Measurements from ENCODE around the gene ARHGEF40.

DNA sequence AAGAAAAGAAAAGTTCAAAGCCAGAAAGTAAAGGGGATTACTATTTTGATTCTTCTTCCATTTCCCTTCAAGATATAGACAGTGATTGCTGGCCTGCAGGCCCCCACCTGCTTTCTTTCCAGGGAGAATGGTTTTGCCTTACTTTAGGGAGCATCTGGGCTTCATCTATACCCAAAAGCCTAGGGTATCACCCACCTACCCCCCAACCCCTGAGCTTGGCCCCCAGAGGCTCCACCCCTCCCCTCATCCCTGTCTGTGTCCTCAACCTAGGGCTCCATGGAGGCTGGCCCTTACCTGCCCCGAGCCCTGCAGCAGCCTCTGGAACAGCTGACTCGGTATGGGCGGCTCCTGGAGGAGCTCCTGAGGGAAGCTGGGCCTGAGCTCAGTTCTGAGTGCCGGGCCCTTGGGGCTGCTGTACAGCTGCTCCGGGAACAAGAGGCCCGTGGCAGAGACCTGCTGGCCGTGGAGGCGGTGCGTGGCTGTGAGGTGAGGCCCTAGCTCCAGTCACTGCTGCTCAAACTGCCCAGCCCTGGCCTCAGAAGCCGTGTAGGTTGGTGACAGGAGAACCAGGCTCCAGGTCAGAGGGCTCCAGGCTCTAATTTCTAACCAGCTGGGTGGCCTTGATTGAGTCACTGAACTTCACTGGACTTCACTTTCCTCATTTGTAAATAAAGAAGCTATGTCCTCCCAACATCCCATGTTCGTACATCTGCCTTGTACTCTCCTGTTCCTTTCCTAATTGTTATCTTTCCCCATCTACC lies 13.6 kb downstream of the ARHGEF40 start:
- TF ChIP-seq, protein P1, sequence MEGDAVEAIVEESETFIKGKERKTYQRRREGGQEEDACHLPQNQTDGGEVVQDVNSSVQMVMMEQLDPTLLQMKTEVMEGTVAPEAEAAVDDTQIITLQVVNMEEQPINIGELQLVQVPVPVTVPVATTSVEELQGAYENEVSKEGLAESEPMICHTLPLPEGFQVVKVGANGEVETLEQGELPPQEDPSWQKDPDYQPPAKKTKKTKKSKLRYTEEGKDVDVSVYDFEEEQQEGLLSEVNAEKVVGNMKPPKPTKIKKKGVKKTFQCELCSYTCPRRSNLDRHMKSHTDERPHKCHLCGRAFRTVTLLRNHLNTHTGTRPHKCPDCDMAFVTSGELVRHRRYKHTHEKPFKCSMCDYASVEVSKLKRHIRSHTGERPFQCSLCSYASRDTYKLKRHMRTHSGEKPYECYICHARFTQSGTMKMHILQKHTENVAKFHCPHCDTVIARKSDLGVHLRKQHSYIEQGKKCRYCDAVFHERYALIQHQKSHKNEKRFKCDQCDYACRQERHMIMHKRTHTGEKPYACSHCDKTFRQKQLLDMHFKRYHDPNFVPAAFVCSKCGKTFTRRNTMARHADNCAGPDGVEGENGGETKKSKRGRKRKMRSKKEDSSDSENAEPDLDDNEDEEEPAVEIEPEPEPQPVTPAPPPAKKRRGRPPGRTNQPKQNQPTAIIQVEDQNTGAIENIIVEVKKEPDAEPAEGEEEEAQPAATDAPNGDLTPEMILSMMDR (IDR thresholded peaks at IDR 0.05) = no peak
- TF ChIP-seq KAT7 (CRISPR knock-in tag; IDR thresholded peaks at IDR 0.05; ENCODE audit: borderline replicate concordance) (no peak), FOXJ3 (CRISPR knock-in tag; IDR thresholded peaks at IDR 0.05; ENCODE audit: borderline replicate concordance) (no peak), ZNF121 (CRISPR knock-in tag; IDR thresholded peaks at IDR 0.05) (no peak), NR2C2 (CRISPR knock-in tag; IDR thresholded peaks at IDR 0.05) (no peak), CREM (CRISPR knock-in tag; IDR thresholded peaks at IDR 0.05) (no peak), NFYB (CRISPR knock-in tag; conservative IDR thresholded peaks at IDR 0.05; ENCODE audit: low read depth) (no peak), TEAD4 (CRISPR knock-in tag; IDR thresholded peaks at IDR 0.05) (no peak), SMAD4 (CRISPR knock-in tag; IDR thresholded peaks at IDR 0.05) (no peak), CREB1 (CRISPR knock-in tag; IDR thresholded peaks at IDR 0.05) (no peak)
- TF ChIP-seq, protein P2, sequence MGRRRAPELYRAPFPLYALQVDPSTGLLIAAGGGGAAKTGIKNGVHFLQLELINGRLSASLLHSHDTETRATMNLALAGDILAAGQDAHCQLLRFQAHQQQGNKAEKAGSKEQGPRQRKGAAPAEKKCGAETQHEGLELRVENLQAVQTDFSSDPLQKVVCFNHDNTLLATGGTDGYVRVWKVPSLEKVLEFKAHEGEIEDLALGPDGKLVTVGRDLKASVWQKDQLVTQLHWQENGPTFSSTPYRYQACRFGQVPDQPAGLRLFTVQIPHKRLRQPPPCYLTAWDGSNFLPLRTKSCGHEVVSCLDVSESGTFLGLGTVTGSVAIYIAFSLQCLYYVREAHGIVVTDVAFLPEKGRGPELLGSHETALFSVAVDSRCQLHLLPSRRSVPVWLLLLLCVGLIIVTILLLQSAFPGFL (CRISPR knock-in tag; IDR thresholded peaks at IDR 0.05; ENCODE audit: borderline replicate concordance) = no peak
- TF ChIP-seq, protein P3, sequence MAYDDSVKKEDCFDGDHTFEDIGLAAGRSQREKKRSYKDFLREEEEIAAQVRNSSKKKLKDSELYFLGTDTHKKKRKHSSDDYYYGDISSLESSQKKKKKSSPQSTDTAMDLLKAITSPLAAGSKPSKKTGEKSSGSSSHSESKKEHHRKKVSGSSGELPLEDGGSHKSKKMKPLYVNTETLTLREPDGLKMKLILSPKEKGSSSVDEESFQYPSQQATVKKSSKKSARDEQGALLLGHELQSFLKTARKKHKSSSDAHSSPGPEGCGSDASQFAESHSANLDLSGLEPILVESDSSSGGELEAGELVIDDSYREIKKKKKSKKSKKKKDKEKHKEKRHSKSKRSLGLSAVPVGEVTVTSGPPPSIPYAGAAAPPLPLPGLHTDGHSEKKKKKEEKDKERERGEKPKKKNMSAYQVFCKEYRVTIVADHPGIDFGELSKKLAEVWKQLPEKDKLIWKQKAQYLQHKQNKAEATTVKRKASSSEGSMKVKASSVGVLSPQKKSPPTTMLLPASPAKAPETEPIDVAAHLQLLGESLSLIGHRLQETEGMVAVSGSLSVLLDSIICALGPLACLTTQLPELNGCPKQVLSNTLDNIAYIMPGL (CRISPR knock-in tag; IDR thresholded peaks at IDR 0.05) = no peak
- TF ChIP-seq, protein P4, sequence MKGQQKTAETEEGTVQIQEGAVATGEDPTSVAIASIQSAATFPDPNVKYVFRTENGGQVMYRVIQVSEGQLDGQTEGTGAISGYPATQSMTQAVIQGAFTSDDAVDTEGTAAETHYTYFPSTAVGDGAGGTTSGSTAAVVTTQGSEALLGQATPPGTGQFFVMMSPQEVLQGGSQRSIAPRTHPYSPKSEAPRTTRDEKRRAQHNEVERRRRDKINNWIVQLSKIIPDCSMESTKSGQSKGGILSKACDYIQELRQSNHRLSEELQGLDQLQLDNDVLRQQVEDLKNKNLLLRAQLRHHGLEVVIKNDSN (CRISPR knock-in tag; IDR thresholded peaks at IDR 0.05) = no peak
- TF ChIP-seq, protein P5, sequence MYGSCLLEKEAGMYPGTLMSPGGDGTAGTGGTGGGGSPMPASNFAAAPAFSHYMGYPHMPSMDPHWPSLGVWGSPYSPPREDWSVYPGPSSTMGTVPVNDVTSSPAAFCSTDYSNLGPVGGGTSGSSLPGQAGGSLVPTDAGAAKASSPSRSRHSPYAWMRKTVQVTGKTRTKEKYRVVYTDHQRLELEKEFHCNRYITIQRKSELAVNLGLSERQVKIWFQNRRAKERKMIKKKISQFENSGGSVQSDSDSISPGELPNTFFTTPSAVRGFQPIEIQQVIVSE (CRISPR knock-in tag; IDR thresholded peaks at IDR 0.05; ENCODE audit: borderline replicate concordance) = no peak

All from WTC11 (cell line).